Glomerular endothelial cell (primary cell): ENCODE results near the gene WNT9A. TPM values are rescaled to one million over a fixed set of nuclear protein-coding genes. Genes with fewer than 3 reads are reported as not detected.
"Not testable (repeated sequence)": the region's sequence is repeated elsewhere in the genome, so short reads cannot be mapped to it uniquely, and the experiment has no call there.

Experiments
- DNase-seq: peaks from one replicate; pipeline ENCODE4 v3.0.0-alpha.2; 2011; ENCODE audit warnings: low read depth, low spot score; ENCODE audit errors: extremely low read depth
- total RNA-seq: library from RNA; depleted of rRNA; stranded (reverse); fragments of >200 nt; gene quantifications from 2 replicates; pipeline ENCODE4 v1.2.3, GENCODE V29; 2015

WNT9A gene
- total RNA-seq, 1 donor from 2014 or later: 3.7 TPM

DNA sequence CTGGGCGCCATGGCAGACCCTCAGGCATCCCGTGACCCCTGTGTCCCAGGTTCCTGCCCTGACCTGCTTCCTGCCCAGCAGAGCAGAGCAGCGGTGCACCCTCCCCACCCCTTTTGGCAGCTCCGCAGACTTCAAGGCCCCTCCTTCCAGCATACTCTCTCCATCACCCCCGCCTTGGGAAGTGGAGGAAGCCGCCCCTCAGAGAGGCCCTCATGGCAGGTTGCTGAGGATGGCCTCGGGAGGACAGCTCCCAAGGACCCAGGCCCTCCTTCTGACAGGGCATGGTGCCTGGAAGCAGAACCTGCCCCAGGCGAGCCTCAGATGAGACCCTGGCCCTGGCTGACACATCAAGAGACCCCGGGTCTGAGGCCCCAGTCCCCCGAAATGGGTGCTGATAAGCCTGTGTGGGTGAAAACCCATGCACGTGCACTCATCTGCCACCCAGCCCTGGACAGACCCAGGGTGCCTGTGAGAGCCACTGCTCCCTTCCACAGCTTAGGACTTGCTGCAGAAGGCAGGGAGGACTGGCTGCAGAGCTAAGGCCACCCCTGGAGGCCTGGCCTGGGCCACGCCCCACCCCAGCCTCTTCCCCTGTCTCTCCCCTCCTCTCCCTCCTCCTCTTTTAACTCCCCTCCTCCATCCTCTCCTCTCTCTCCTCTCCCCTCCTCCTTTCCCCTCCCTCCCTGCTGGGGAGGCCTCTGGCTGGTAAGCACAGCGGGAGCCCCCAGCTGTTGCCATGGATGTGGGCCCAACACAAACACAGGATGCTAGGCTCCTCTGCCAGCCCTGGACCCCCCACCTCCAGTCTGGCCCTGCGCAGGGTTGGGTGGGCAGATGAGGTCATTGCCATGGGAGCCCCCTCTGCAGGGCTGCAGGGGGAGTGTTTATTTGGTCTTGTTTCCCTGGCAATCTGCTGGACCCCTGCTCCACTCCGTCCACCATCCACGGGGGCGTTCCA, 33.7 kb downstream of the WNT9A start:
- DNase-seq: no peak

DNA sequence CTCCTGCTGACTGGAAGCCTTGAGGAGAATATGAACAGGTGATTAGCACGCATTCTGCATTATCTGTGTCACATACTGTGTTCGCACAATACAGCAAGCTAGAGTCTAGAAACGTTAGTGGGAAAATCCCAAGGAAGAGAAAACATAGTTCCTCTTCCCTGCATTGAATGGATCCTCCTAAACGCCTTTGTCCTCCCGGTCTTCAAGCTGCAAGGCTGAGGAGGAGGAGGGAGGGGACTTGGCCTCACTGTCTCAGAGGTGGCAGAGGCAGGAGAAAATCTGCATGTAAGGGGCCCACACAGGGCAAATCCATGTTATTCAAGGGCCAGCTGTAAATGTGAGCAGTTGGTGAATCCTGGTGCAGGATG, 34.4 kb downstream of the WNT9A start:
- no peak for DNase-seq

DNA sequence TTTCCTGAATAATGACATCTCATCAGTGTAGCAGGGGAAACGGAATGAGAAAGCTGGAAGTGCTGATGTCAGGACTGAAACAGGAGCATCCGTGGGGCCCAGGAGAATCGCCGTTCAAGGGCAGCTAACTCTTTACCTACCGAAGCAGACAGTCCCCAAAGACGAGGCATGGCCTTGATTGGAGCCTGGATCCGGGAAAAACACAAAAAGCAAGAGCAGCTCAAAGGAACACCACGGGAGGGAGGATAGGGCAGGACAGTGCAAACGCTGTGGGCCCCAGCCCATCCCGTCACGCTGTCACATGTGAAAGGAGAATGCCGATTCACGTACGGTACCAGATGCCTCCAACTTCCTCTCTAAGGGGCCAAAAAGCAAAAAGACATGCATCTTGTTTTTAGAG, 34.9 kb downstream of the WNT9A start:
- no peak for DNase-seq

DNA sequence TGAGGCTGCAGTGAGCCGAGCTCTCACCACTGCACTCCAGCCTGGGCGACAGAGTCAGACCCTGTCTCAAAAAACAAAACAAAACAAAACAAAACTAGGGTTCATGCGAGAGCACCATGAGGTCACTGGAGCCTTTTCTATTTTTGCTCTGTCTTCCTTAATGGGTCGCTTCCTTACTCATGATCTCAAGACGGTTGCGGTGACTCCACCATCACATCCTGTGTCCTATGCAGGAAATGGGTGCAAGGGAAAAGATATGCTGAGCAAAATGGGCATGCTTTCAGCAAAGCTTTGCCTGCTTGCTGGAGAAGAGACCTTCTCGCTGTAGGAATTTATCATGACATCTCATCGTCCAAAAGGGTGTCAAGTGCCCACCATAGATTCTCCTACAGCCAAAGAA, 36.4 kb downstream of the WNT9A start:
- no peak for DNase-seq

DNA sequence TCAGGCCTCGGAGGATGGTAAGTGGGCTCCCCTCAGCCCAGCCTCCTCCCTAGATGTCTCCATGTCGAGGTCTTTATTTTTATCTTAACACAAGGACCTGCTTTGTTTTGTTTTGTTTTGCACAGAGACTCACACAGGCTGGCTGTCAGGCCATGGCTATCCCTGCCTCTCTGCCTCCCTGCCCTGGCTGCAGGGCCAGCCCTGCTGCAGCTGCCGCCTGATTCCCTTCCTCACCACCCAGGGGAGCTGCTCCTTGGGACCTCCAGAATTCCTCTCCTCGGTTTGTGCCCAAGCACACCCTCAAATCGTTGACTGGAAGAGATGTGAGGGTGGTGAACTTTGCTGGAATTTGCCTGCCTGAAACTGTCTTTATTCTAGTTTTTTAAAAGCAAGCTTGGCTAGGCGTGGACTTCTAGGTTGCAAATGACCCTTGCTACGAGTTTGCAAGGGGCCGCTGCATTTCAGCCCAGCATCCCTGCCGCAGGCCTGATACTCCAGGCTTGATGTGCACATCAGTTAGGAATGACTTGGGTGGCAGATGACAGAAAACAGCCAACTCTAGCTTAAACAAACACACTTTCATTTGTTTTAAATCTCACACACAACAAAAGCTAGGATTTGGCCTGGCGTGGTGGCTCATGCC, 37.1 kb downstream of the WNT9A start:
- DNase-seq: no peak

DNA sequence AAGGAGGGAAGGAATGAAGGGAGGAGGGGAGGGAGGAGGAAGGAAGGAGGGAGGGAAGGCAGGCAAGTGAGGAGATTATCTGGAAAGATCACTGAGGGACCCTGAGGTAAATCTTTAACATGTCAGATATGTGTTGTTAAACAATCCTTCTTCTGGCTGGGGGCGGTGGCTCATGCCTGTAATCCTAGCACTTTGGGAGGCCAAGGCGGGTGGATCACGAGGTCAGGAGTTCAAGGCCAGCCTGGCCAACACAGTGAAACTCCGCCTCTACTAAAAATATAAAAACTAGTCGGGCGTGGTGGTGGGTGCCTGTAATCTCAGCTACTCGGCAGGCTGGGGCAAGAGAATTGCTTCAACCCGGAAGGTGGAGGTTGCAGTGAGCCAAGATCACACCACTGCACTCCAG, 37.8 kb downstream of the WNT9A start:
- not testable (repeated sequence) for DNase-seq

DNA sequence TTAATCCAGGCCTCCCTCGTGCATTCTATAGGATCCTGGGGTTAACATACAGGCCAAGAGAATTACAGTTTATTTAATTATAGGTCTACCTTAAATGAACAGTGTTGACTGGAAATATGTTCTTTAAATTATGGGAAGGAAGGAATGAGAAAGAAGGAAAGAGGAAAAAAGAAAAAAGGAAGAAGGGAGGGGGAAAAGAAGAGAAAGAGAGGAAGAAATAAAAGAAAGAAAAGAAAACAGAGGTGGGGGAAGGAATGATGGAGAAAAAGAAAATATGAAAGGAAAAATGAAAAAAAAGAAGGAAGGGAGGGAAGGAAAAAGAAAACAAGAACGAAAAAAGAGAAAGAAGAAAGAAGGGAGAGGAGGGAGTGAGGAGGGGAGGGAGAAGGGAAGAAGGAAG, 38.5 kb downstream of the WNT9A start:
- no peak for DNase-seq

DNA sequence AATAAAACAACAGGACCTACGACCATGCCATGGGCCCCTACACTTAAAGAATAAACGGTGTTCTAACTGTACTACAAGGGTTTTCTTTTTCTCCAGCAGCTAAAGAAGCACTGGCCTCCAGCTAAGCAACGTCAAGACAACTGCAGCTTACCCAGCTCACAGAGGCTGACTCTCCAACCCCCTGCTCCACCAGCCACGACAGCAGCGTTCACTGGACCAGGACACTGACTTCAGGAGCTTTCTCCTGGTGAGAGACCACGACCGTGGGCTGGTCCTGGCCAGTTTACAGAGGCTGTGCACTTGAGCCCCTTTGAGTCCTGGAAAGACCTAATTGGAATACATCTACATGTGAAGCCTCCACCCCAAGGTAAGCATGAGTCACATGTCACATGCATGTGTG, 39.4 kb downstream of the WNT9A start:
- no peak for DNase-seq

DNA sequence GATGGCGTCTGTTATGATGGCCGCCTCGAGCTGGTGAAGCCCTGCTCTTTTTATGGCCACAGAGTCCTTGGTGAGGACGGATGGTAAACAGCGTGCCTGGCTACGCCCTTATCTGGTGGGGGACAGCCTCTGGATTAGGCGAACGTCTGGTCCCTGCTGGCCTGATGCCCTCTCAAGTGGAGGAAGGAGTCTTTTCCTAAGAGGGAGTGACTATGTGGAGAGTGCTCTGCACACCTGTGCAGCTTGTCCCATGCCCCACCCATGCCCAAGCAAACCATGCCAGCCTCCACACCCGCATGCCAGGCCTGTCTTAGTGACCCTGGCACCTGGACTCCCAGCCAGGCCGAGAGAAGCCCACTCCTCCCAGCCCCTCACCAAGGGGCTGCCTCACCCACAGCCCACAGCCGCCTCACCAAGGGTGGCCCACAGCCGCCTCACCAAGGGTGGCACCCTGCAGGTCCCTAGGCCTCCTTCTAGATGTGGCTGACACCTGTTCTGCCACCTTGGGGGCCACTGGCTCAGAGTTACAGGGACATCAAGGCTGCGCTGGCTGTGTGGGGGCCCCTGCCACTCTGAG, 40.2 kb downstream of the WNT9A start:
- no peak for DNase-seq

DNA sequence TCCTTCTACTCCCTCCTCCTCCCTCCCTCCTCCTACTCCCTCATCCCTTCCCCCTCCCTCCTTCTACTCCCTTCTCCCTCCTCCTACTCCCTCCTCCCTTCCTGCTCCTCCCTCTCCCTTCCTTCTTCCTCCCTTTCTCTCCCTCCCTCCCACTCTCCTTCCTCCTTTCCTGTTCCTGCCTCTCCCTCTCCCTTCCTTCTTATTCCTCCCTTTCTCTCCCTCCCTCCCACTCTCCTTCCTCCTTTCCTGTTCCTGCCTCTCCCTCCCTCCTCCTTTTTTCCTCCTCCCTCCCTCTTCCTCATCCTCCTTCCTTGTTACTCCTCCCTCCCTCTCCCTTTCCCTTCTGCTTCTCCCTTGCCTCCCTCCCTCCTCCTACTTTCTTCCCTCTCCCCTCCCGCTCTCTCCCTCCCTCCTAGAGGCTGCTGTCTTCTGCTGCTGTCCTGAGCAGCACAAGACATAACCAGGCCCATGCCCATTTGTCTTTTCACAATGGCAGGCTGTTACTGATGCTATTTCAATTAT, 41.1 kb downstream of the WNT9A start:
- DNase-seq: no peak

DNA sequence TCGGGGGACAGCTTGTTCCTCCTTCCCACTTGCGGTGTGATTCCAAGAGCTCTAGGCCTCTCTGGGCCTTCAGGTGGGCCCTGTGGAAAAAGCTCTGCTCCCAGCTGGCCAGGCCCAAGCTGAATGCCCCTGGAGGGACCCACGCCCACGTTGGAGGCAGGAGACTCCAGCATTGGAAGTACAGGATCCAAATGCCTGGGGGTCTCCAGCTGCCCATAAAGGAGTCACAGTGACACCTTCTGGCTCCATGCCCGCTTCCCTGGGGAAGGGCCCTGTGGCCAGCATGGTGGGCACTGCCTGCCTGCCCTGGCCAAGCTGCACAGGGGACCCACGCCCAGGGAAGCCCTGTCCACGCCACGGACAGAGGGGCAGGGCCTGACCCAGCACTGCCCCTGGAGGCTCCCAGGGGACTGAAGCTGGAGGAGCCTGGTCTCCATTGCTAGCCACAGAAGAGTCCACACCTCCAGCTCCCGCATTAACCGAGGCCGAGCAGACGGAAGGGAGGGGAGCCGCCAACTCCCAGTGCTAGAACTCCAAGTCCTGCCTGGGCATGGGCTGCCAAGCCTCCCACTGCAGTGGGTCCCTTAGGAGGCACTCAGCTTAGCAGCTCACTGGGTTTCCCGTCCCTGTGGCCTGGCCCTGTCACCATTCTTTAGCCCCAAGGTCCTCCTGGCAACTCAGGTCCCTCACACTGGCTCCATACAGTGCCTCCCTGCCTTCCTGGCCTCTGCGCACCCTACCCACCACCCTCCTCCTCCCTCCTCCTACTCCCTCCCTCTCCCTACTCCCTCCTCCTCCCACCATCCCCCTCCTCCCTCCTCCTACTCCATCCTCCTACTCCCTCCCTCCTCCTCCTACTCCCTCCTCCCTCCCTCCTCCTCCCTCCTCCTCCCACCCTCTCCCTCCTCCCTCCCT, 41.9 kb downstream of the WNT9A start:
- no peak for DNase-seq

DNA sequence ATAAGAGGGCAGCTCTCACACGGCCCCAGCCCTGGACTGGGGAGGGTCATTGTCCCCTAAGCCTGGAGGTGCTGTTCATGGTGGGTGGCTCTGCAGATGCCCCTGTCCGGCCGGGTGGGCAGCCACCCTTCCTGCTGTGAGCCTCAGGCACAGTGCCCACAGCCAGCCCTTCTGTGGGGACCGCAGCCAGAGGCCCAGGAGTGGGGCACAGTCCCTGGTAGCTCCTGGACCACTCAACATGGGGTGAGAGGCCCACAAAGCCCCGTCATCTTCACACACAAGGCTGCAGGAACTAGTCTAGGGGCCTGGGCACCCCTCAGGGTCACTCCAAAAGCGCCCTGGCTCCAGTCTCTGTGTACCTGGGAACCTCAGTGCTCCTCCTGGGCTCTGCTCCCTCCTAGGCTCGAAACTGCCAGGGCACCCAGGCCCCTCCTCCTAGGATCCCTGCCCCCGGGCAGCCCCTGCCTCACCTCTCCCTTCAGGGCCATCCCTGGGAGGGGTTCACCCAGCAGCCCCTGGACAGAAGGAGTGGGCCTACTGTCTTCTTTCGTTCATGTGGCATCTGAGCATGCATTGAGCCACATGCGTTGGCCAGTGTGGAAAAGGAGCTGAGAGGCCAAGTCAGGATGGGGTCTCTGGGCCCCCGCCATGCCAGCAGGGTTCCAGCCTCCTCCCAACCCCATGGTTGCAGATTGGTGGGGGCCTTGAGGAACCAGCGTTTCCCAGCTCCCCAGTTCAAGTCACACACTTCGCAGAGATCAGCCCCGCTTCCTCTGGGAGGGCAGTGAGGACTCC, 43.0 kb downstream of the WNT9A start:
- DNase-seq: no peak

DNA sequence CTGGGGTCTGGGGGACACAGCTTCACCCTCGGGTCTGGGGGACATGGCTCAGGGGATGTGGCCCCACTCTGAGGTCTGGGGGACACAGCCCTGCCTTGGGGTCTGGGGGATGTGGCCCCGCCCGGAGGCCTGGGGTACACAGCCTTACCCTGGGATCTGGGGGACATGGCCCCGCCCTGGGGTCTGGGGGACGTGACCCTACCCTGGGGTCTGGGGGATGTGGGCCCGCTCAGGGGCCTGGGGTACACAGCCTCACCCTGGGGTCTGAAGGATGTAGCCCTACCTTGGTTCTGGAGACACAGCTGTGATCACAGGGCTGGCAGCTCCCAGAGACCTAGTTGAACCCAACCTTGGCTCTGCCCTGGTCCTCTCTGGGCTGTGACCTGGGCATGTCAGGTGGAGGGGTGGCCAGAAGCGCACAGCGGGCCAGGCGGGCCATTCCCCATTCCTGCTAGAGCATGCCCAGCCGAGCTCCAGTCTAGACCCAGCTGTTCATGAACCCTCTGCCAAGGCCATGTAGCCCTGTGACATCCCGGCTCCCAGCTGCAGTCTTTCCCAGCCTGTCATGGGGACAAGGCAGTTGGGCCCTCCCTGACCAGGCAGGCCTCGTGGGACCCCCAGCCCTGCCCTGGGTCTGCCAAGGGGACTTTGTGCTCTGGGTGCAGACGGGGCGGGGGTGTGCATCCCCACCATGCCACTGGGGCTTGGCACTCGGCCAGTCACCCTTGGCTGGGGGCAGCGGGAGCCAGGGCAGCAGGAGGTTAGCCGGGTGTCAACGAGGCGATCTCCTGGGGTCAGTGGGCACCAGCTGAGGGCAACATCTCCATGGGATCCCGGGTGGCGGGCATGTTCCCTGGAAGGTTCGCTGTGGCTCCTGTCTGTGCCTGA, 43.9 kb downstream of the WNT9A start:
- no peak for DNase-seq

DNA sequence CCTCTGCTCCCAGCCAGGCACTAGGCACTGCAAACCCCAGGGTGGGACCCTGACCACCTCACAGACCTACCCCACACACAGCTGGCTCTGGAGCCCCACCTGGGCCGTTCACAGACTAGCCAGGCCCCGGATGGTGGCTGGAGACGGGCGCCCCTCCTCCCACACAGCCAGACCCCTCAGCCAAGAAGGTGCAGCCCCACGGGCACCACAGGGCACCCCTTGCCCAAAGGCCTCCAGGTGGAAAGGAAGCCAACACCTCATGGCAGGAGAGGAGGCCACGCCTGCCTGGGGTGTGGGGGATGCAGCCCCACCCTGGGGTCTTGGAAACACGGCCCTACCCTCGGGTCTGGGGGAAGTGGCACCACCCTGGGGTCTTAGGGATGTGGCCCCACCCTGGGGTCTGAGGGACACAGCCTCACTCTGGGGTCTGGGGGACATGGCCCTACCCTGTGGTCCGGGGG, 44.6 kb downstream of the WNT9A start:
- no peak for DNase-seq

DNA sequence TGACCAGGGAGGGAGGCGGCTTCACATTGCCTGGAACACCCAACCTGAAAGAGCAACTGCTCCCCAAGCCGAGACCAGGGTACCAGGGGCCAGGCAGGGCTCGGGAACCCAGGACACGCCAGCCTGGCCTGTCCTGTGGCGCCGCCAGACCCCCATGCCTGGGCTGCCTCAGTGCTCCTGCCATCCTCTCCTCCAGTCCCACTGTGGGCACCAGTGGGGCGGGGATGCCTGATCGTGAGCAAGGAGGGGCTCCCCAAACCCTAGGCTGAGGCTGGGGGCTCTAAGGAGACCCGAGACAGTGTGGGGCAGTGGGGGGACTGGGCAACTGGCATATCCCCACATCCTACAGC, 45.1 kb downstream of the WNT9A start:
- DNase-seq: no peak

DNA sequence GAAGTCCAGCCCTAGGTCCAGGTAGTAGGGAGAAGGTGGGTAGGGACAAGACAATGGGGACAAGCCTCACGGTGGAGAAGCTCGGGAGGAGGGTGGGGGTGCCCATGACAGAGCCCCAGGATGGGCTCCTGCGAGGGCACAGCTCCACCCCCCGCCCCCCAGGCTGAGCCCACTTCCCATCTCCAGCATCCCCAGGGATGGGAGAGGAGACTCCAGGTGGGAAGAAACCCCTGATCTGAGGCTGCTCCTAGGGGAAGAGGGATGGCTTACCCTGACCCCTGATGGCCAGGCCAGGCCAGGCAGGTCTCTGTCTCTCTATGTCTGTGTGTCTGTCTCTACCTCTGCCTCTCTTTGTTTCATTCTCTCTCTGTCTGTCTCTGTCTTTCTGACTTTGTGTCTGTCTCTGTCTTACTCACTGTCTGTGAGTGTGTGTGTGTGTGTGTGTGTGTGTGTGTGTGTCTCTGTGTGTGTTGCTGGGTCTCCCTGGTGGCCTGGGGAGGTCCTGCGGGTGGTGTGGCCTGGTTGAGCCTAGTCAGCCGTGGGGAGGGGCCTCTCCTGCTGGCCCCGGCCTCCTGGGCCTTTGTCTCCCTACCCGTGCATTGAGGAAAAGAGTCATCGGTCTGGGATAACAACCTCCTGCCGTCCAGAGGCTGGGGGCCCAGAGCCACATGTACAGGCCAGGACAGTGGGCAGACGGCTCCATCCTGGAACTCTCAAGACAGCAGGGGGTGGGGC, 45.7 kb downstream of the WNT9A start:
- DNase-seq: no peak

DNA sequence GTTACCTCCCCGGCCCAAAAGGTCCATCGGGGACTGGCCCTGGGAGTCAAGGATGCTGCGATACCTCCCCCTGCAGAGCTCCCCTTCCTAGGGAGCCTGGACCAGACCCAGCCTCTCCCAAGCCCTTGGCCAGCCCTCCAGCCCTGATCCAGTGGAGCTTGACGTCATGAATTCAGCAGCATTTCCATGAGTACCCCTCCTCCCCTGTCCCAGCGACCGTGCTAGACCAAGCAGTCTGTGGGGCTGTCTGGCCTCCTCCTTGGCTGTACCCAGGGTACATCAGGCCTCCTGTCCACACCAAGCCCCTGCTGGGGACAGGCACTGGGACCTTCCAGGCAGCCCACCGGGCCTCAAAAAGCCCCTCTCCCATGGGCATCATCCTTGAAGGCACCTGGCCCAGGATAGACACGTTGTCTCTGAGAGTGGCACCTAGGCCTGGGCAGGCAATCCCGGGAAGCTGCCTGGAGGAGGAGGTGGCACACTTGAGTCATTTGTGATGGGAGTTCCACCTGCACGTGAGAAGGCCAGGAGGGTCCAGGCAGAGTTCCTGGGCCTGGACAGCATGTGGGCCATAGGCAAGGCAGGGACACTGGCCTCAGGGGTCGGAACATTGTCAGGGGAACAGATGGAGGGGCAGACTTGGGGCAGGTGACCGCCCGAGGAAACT, 46.4 kb downstream of the WNT9A start:
- no peak for DNase-seq
